HG02870 (cell line): ENCODE results near the gene MMP15.
"Not testable (repeated sequence)": the region's sequence is repeated elsewhere in the genome, so short reads cannot be mapped to it uniquely, and the experiment has no call there.

Source experiments
- ATAC-seq: cut with Tn5 transposase; IDR thresholded peaks from one replicate; pipeline ENCODE4 v1.9.1; 2021; ENCODE audit warnings: mild to moderate bottlenecking, moderate library complexity; ENCODE audit not compliant: unreplicated experiment

Gene MMP15

DNA sequence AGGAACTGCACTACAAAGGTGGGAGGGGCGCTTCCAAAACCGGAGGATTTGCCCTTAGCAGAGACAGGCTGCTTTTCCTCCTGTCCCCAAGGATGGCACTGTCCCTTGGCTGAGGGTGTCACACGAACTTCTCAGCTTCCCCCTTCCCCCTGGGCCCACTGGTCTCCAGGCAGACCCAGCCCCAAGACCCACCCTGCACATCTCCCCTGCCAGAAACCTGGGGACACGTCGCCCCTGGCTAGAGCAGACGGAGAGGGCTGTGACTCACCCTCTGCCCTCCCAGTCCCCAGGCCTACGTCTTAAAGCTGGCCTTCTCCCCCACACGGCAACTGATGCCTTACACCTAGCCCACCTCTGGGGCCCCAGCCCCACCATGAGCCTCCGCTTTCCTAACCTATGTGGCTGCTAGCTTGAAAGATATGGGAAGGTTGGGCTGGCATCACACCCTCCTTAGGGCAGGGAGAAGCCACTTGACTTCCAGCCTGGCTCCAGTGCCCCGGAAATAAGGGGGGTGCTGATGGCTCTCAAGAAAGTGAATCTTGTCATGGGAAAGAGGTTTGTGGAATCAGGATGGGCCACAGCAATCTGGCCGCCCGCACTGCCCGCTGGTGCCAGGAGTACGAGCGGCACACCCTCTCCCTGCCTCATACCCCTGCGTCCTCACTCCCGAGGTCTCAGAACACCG is 29.7 kb upstream of the MMP15 start:
- ATAC-seq: no peak

DNA sequence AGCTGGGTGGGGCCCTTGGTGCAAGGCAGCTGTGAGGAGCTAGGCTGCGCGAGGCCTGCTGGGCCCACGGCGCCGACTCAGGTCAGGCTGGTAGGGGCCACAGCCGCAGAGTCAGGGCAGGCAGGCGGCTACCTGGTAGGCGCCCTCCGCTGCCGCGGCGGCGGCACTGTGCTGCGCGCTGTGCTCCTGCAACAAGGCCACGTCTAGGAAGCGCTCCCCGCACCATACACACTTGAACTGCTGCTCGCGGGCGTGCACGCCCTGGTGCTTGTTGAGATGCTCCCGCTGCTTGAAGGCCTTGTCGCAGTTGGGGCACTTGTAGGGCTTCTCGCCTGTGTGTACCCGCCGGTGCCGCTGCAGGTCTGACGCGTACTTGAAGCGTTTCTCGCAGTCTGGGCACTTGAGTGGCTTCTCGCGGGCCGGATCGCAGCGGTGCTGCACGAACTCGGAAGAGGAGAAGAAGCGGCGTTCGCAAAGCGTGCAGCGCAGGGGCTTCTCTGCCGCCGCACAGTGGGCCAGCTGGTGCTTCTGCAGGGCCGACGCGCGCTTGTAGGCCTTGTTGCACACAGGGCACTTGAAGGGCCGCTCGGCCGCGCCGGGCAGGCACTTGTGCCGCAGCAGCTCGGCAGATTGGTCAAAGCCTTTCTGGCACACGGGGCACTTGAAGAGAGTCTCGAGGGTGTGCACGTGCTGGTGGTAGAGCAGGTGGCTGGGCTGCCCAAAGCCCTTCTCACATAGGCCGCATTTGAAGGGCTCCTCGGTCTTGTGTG is 29.0 kb upstream of the MMP15 start:
- ATAC-seq: no peak

DNA sequence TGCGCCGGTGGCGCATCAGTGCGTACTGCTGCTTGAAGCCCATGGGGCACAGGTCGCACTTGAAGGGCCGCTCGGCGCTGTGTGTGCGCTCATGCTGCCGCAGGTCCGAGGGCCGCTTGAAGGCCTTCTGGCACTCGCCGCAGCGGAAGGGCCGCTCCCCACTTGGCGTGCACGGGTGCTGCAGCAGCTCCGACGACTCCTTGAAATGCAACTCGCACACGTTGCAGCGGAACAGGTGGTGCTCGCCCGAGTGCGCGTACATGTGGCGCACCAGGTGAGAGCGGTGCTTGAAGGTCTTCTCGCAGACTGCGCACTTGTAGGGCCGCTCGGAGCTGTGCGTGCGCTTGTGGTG is 28.4 kb upstream of the MMP15 start:
- ATAC-seq: no peak

DNA sequence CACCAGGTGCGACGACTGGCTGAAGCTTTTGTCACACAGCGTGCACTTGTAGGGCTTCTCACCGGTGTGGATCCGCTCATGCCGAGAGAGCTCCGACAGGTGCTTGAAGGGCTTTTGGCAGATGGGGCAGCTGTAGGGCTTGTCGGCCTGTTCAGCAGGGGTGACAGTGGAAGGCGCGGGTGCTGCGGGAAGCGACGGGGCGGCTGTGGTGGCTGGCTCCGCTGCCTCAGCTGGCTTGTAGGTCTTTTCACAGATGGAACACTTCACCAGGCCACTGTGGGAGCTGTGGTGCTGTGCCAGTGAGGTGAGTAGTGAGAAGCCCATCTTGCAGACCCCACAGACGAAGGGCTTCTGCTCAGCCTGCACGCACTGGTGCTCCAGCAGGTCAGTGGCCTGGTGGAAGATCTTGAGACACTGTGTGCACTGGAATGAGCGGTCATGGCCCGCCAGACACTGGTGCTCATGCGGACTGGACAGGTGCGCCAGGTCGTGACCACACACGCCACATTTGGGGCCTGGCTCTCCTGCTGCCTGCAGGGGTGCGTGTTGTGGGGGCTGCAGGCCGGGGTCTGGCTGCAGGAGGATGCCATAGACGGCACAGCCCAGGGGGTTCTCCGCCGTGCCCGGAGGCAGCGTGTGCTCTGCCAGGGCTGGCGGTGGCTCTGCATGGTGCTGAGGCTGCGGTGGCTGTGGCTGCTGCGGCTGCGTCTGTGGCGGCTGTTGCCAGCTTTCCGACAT is 27.9 kb upstream of the MMP15 start:
- no peak for ATAC-seq

DNA sequence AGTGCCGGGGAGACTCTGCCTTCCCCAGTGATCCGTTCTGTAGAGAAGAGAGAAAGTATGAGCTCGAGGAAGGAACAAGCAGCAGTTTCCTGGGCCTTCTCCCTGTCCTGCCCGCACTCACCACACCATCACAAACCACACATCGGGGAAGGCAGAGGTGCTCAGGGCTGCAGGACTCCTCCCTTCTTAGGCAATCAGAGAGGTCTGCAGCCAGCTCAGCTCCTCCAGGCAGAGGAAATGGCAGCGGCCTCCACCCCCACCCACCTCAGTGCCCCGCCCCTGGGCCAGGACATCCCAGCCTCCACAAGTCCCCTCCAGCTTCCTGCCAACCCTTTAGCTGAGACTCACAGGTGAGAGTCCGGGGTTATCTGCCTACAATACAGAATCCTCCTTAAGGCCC is 27.1 kb upstream of the MMP15 start:
- ATAC-seq: no peak

DNA sequence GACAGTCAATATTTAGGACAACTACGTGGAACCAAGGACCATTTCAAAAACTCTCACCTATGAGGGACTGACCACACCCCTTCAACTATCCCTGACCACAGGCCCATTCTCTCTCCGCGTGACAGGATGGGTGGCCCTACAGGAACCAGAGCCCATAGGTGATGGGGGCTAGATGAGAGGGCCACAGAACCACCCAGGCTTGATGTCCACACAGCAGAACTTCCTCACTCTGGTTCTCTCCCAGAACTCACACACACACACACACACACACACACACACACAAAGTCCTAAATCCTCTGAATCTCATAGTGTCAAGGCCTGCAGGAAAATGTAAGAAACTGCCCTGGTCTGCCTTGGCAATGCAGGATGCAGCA is 26.6 kb upstream of the MMP15 start:
- no peak for ATAC-seq

DNA sequence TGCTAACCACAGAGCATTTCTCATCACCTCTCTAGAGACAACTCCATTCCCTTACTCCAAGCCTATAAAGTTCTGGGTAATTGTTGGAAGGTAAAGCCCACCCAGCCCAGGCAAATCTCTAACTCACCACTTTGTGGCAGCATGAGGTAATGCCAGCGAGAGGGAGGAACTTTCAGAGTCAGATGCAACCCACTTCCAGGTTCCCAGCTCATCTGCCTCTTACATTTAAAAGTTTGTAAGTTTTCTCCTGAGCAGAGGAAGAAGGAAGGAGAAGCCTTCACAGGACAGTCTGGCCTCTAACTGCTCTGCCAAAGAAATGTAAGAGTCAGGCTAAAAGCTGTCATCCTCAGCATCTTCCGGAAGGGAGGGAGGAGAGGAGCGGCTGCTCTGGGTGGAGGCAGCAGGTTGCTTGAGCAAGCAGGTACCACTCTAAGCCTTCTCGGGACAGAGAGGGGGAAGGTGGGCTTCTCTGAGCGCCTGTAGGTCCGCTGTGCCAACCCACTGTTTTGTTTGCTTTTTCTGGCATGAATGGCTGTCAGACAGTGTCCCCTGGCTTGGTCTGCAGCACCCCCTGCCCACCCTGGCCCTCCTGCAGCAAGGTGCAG is 26.1 kb upstream of the MMP15 start:
- no peak for ATAC-seq

DNA sequence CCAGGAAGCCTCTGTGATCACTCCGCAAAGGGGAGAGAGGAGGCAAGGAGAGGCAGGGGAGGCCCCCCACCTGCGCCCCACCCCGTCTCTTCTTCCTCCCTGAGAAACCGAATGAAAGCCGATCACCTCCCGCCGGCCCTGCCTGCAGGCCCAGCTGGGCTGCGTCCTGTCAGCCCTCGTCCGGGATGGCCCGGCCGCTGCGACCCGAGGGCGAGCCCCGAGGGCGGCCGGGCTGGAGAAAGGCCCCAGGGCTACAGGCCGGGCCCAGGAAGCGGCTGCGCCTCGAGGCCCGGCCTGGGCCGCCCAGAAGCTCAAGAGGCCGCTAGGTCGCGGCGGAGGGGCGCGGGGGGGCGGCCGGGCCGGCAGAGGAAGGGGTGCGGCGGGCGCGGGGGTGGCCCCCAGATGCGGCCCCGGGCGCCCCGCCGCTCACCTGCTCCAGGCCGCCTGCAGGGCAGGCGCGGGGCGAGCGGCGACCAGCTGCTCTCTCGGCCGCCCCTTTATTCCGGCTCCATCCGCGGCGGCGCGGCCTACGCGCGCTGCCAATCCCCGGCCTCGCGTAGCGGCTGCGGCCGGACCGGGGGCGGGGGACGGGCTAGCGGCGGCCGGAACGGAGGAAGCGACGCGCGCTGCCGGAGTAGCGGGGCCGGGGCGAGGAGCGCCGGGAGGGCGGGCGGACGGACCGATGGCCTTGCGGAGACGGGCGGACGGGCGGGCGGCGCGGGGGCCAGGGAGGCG is 25.4 kb upstream of the MMP15 start, which contains the start of gene ZNF319:
ZNF319 (minus strand) TSS at position 702 of the 735 bp plus-strand sequence. CDS start 2,407 bp downstream, outside the sequence.
- peak; percentile 17 for ATAC-seq

DNA sequence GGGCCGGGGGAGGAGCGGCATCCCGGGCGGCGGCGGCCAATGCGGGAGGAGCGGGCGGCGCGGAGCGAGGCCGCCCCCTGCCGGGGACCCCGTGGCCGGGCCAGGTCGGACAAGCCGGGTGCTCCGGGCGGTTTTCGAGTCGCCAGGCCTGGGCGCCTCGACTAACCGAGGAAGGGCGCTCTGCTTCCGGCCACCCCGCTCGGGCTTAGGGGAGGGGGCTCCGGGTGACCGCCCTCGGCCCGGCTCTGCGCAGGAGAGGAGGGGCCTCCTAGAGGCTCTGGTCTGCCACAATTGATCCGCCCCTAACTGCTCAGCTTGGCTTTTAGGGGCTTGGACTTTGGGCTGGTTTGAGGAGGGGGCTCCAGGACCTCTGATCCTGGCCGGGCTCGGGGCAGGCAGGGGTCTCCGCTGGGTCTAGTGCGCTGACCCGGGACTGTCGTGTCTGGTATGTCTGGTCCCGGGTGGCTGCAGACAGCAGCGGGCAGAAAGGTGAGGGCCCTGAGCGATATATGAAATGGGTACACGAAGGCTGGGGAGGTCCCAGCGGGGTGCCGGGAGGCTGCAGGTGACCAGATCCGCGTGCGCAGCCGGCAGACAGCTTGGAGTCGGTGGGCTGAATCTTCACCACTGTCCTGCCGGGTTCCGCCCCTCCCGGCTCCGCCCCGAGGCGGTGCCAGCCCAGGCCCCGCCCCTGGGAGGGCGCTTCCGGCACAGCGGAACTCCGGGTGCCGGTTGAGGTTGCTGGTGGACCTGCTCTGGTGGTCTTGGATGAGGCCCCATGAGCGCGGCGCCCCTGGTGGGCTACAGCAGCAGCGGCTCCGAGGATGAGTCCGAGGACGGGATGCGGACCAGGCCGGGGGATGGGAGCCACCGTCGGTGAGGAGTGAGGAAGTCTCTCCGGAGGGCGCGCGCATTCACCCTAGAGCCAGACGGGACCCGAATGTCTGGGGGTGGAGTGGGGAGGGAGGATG is 24.6 kb upstream of the MMP15 start, which contains the start of gene USB1:
USB1 (plus strand) TSS at position 702 of the 971 bp plus-strand sequence; CDS start at position 779, 77 bp downstream.
- ATAC-seq: peak; percentile 78

DNA sequence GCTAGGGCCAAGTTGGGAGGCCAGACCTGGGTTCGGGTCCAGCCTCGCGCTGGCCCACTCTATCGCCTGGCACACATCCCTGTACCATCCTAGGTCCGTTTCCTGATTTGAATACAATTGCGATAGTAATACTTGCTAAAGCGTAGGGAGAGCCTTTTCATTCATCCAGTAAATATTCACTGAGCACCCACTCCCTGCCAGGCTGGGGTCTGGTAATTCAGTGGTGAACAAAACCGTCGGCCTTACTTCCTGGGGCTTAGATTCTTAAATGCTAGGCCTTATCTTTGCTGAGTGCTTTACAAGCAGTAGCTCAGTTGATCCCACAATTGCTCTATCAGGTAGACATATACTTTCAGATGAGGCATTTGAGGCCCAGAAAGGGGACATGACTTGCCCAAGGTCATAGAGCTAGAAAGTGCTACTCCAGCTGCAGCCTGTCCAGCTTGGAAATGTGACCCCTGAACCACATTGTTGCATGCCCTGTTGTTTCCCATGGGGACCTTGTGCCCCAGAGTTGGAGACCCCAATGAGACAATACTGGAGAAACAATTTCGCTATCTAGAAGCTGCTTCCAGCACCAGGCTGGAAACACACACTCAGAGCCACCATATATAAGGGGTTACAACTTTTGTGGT is 23.7 kb upstream of the MMP15 start:
- ATAC-seq: no peak

DNA sequence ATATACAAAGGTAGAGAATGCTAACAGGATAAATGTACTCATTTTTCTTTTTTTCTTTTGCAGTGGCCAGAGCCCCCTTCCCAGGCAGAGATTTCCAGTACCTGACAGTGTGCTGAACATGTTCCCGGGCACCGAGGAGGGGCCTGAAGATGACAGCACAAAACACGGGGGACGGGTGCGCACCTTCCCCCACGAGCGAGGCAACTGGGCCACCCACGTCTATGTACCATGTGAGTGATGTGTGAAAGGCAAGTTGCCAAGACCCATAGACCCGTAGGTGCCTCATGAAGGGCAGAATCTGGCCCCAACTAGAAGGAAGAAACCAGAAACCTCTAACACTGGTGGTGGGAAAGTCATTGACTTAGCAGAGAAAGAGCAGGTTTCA is 23.1 kb upstream of the MMP15 start:
- ATAC-seq: no peak

DNA sequence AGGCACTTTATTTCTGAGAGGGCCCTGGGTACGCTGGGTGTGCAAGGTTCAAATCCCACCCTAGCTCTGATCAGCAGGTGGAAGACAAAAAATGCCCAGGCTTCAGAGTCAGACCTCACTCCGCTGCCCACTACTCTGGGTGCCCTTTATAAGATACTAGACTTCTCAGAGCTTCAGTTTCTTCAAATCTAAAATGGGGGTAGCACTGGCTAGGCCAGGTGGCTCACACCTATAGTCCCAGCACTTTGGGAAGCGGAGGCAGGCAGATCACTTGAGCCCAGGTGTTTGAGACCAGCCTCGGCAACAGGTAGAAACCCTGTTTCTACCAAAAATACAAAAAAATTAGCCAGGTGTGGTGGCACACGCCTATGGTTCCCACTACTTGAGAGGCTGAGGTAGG is 22.6 kb upstream of the MMP15 start:
- no peak for ATAC-seq

DNA sequence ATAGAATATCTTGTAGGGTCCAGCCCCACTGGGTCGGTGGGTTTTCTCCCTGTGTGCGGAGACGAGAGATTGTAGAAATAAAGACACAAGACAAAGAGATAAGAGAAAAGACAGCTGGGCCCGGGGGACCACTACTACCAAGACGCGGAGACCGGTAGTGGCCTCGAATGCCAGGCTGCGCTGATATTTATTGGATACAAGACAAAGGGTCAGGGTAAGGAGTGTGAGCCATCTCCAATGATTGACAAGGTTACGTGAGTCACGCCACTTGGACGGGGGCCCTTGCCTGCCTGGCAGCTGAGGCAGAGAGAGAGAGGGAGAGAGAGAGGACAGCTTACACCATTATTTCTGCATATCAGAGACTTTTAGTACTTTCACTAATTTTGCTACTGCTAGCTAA is 20.8 kb upstream of the MMP15 start:
- ATAC-seq: not testable (repeated sequence)

DNA sequence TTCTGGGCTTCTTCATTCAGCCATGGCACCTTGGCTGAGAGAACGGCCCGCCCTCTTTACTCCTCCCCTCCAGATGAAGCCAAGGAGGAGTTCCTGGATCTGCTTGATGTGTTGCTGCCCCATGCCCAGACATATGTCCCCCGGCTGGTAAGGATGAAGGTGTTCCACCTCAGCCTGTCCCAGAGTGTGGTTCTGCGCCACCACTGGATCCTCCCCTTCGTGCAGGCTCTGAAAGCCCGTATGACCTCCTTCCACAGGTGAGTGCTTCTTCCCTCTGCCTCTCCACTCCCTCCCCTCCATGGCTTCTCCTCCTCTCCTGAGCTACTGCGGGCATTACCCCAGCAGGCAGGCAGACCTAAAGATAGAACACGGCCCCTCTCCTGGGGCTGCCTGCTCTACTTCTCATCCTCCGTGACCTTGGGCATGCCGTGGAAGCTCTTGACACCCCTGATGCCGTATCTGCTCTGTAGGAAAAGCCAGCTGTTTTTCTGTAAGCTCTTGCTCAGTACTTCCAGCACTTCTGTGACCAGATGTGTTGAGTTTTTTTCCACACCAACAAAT is 15.6 kb upstream of the MMP15 start:
- ATAC-seq: no peak

DNA sequence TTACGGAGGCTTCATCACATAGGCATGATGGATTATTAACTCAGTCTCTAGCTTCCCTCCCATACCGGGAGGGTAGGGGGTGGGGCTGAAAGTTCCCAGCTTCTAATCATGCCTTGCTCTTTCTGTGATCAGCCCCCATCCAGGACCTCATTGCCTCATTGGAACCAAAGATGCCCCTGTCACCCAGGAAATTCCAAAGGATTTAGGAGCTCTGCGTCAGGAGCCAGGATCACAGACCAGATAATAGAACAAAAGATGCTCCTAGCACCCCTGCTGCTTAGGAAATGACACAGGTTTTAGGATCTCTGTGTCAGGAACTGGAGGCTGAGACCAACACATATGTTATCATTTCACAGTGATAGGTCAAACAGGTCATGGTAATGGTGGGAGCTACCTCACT is 14.7 kb upstream of the MMP15 start:
- ATAC-seq: no peak

DNA sequence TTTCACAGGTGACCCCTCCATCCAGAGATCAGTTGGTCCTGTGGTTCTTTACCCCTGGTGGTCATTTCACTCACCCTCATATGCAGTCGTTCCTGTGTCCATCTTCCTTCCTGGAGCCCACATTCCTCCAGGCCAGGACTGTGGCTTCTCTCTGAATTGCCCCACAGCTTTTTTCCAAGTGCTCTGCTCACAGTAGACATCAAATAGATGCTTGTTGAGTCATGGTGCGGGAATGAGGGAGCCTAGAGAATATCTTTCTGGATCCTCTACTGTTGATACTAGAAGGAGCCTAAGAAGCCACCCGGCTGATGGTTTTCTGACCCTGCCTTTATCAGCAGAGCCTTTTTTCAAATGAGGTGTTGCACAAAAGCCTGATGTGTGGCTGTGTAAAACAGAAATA is 13.9 kb upstream of the MMP15 start:
- no peak for ATAC-seq

DNA sequence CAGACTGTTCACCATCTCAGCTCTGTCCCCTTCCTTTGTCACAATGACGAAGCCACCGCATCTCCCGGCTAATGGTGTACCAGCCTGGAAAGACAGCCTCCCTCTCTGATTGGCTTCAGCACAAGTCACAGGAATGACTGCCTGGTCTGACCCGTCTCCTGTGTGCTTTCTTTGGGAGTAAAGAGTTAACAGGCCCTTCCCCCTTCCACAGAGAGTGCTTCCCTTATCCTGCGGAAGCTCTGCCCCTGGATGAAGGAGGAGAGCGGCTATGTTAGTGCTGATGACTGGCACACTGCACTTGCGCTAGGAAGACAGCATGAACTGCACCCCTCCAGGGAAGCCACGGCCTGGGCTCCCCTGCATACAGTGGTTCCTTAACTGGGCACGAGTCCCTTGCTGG is 13.1 kb upstream of the MMP15 start:
- ATAC-seq: no peak

DNA sequence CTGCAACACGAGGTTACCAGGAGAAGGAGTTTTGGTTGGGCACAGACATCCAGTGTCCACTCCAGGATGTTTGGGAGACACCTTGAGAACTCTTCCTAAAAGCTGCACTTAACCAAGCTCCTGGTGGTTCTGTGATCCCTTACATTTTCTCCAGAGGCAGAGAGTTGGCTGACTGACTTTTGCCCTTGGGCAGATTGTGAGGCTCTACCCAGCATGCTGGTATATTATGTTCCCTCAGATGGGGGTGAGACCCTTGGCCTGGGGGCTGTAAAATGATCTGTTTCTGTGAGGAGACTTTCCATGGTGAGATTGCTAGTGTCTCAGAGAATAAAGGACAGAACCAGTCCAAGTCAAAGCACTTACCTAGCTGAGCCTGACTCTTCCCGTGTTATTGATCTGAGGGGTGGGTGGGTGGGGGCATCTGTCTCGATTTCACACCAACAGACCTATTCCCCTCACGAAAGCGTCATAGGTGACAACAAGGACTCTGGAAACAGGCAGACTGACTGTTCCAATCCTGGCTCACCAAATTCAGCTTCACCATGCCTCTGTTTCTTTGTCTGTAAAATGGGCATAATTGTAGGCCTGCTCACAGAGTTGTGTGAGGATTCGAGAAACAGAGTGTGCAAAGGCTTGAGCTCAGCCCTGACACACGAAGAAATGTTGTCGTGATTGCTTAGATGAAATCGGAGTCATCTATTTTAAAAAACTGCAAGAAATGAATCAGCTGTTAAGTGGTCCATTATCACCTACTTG is 12.2 kb upstream of the MMP15 start:
- no peak for ATAC-seq
